A549 treated with AZD2906 at 1 μM for 4 hours (cell line): ENCODE data around the gene RSPRY1. TPM values are rescaled to one million over a fixed set of nuclear protein-coding genes. Genes with fewer than 3 reads are reported as not detected.

ENCODE experiments used
- total RNA-seq: library from RNA; stranded (reverse); fragments of 200-300 nt; extraction: Qiagen RNA extraction; gene quantifications from 5 replicates; pipeline ENCODE4 v1.2.3, GENCODE V29; 2022

The RSPRY1 gene
- total RNA-seq = 33.0 to 47.7 TPM (median 37.2 TPM) in 5 replicates

GRCh38 chr16:57185945-57186871 lies at the start of gene RSPRY1, which contains the start of gene PSME3IP1:
TSS of gene RSPRY1 (plus strand) at chr16:57186329. CDS start at chr16:57204659, 18,330 bp downstream.
TSS of gene PSME3IP1 (minus strand) at chr16:57186039. CDS start at chr16:57173854, 12,185 bp downstream.

GRCh38 chr16:57244767-57245471 lies 58.8 kb downstream of the RSPRY1 start, which contains the start of gene ARL2BP:
TSS of gene ARL2BP (plus strand) at chr16:57245259. CDS start at chr16:57245368, 109 bp downstream.

DNA sequence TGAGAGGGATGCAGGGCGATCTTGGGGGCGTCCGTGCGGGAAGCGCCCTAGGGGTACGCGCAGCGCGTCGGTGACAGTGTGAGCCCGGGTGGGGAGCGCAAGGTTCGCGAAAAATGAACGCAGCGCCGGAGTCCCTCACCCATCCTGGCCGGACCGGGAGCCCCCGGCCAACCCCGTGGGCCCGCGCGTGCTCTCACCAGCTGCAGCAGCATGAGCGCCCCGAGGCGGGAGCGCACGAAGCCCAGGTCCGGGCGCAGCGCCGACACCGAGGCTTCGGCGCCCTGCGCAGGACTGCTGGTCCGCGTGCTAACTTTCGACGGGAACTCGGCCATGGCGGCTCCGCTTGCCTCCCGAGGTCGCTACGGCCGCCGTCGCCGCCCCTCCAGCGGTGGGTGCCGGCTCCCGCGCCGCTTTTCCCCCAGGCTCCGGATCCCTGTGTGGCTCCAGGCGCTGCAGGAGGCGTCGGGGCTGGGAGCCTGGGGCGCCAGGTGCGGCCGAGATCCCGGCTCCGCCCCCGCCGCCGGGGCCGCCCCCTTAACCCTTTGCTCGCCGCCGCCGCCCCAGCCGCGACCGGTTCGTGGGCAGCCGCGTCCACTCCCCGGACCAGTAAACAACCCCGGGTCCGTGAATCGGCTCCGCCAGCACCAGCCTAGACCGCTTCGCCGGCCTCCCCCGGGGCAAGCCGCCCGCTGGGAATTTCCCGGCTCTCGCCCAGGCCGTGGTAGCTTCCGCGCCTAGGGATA lies 98.3 kb downstream of the RSPRY1 start, which contains the start of gene PLLP:
TSS of gene PLLP (minus strand) at position 464 of the 743 bp plus-strand sequence. CDS start at position 332, 132 bp downstream.

Other genes starting within 250 kb of the RSPRY1 start
- not detected in 5 replicates for gene CETP, start 224.4 kb upstream of the RSPRY1 start, total RNA-seq
- 2.6 to 3.9 TPM (median 3.4 TPM) in 5 replicates for gene NLRC5, start 196.8 kb upstream of the RSPRY1 start, total RNA-seq
- 38.7 to 49.8 TPM (median 45.1 TPM) in 5 replicates for gene CPNE2, start 93.7 kb upstream of the RSPRY1 start, total RNA-seq
- 82.1 to 108 TPM (median 91.0 TPM) in 5 replicates for gene PSME3IP1, start 290 bp upstream of the RSPRY1 start, total RNA-seq
- 76.6 to 82.0 TPM (median 78.7 TPM) in 5 replicates for gene ARL2BP, start 58.9 kb downstream of the RSPRY1 start, total RNA-seq
- 1.4 to 1.7 TPM (median 1.6 TPM) in 5 replicates for gene PLLP, start 98.3 kb downstream of the RSPRY1 start, total RNA-seq
- gene CCL22, start 172.5 kb downstream of the RSPRY1 start, total RNA-seq = 0.05 to 0.07 TPM (median 0.05 TPM) in 4 of 5 replicates, not detected in the other
- gene CX3CL1, start 186.2 kb downstream of the RSPRY1 start, total RNA-seq = 0.06 to 0.11 TPM (median 0.08 TPM) in 5 replicates
- gene CCL17, start 218.4 kb downstream of the RSPRY1 start, total RNA-seq = not detected in 5 replicates